Loucy (cell line): ENCODE data around the gene DGCR8.
A peak's percentile ranks its signal among the peaks of the same experiment; 100 is the strongest.

Experiments
- CTCF ChIP-seq: fragments of 200-600 bp; sonication (generic); conservative IDR thresholded peaks from 2 replicates; pipeline ENCODE4 v1.5.1; 2014; ENCODE audit warnings: mild to moderate bottlenecking, antibody characterized with exemption, low read length
- EZH2phosphoT487 ChIP-seq: fragments of 200-600 bp; IDR thresholded peaks from 2 replicates; pipeline ENCODE4 v1.6.1; 2018; ENCODE audit warnings: antibody characterized with exemption, mild to moderate bottlenecking, moderate library complexity, borderline replicate concordance

GRCh38 chr22:20084547-20085413, 4.7 kb downstream of the DGCR8 start:
- TF ChIP-seq CTCF = peak; percentile 74
- no peak for TF ChIP-seq EZH2phosphoT487
